ENCODE data around the gene FOXP1. TPM values are rescaled to one million over a fixed set of nuclear protein-coding genes. Genes with fewer than 3 reads are reported as not detected.

The FOXP1 gene
- total RNA-seq, 1 experiment from 2014 or later = 75.3 TPM

DNA sequence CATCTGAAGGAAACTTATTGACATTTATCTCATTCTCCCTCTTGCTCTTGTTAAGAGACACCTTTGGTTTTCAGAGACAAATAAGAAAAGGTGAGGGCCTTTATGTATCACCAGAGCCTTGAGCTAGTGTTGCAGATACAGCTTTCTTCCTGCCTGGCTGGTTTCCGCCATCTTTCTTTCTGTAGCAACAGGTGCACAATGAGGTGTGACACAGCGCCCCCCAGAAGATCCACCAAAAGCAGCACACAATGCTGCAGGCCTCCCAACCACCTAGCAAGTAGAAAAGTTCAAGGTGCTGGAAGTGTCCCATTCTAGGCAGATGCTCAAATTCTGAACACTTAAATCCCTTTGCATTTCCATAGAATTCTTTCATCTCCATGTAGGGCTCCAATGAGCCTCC is 106.6 kb downstream of the FOXP1 start:
- Mint-ChIP-seq H3K9me3 (peaks cover 23 to 24% of the 10 kb centered on the region in 2 experiments), H3K36me3 (ENCODE audit: insufficient read depth in 1 of 3, low read depth in 3 of 3) (peaks cover 19 to 30% (median 25%) of the 10 kb centered on the region in 3 experiments), H3K4me1 (peaks cover 6 to 14% of the 10 kb centered on the region in 2 experiments), H3K27me3 (ENCODE audit: low read depth) (no peaks in the 10 kb centered on the region), H3K27ac (no peak overlapping the region), H3K4me3 (no peak overlapping the region)
- H3K14ac ChIP-seq (ENCODE audit: insufficient read depth, low read length) = no peak overlapping the region
- no peak for DNase-seq
- no peak overlapping the region for H3K23ac ChIP-seq (ENCODE audit: insufficient read length, low read depth, low read length)
- H3K4me2 ChIP-seq (ENCODE audit: insufficient read depth, insufficient read length, low read length) = no peak overlapping the region
- H4K5ac ChIP-seq (ENCODE audit: insufficient read length, low read depth, low read length) = no peak overlapping the region
- H3K23me2 ChIP-seq (ENCODE audit: insufficient read length, low read depth, low read length, poor library complexity, severe bottlenecking) = no peaks in the 10 kb centered on the region
- H2AK5ac ChIP-seq (ENCODE audit: insufficient read length, low read length) = no peak overlapping the region
- no peaks in the 10 kb centered on the region for H3K79me1 ChIP-seq (ENCODE audit: insufficient read depth, low read depth, low read length, poor library complexity, severe bottlenecking)
- no peak overlapping the region for H3T11ph ChIP-seq (ENCODE audit: low read length)
- no peaks in the 10 kb centered on the region for H3K27me3 ChIP-seq (ENCODE audit: insufficient read depth, low read length)
- no peak overlapping the region for H2BK12ac ChIP-seq (ENCODE audit: insufficient read length, low read depth, low read length)
- H3K9me3 ChIP-seq (ENCODE audit: control insufficient read depth, low read depth, low read length) = peaks cover 5% of the 10 kb centered on the region
- no peak overlapping the region for H3K4ac ChIP-seq (ENCODE audit: low read depth, low read length)
- no peak overlapping the region for H3K9ac ChIP-seq (ENCODE audit: extremely low read depth, insufficient read length, low read length)
- no peaks in the 10 kb centered on the region; the same call in 1 of the 2 replicates for H3K4me1 ChIP-seq (ENCODE audit: insufficient read depth, low read length)
- no peak overlapping the region for H3K56ac ChIP-seq (ENCODE audit: insufficient read length, low read depth, low read length)
- no peaks in the 10 kb centered on the region for H3K79me2 ChIP-seq (ENCODE audit: insufficient read depth, low read length)
- no peak overlapping the region for H4K91ac ChIP-seq (ENCODE audit: insufficient read length, low read depth, low read length)
- no peak overlapping the region for H4K8ac ChIP-seq (replicated peaks; ENCODE audit: insufficient read length, low read depth, low read length)
- no CpG with 5 or more reads among the region's 2 CpGs for WGBS (ENCODE audit: extremely low coverage, insufficient read length, low lambda C conversion rate)
- no peak overlapping the region for H2AFZ ChIP-seq (ENCODE audit: low read length)
- no peak overlapping the region for H2BK20ac ChIP-seq (ENCODE audit: low read depth, low read length, poor library complexity, severe bottlenecking)
- no peaks in the 10 kb centered on the region for H4K20me1 ChIP-seq (ENCODE audit: control insufficient read depth, insufficient read depth, insufficient read length)
- no peak overlapping the region for H2BK120ac ChIP-seq (ENCODE audit: low read depth, low read length, poor library complexity, severe bottlenecking)
- no peak overlapping the region for H2BK15ac ChIP-seq (ENCODE audit: low read depth, low read length)
- H3K27ac ChIP-seq (ENCODE audit: insufficient read length, low read depth, low read length) = no peak overlapping the region
- TF ChIP-seq, protein P1, sequence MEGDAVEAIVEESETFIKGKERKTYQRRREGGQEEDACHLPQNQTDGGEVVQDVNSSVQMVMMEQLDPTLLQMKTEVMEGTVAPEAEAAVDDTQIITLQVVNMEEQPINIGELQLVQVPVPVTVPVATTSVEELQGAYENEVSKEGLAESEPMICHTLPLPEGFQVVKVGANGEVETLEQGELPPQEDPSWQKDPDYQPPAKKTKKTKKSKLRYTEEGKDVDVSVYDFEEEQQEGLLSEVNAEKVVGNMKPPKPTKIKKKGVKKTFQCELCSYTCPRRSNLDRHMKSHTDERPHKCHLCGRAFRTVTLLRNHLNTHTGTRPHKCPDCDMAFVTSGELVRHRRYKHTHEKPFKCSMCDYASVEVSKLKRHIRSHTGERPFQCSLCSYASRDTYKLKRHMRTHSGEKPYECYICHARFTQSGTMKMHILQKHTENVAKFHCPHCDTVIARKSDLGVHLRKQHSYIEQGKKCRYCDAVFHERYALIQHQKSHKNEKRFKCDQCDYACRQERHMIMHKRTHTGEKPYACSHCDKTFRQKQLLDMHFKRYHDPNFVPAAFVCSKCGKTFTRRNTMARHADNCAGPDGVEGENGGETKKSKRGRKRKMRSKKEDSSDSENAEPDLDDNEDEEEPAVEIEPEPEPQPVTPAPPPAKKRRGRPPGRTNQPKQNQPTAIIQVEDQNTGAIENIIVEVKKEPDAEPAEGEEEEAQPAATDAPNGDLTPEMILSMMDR (conservative IDR thresholded peaks at IDR 0.05) = peak; percentile 21; the same call in 1 of the 3 replicates
- H2BK5ac ChIP-seq (ENCODE audit: insufficient read length, low read length) = no peak overlapping the region
- no peak overlapping the region for H3K18ac ChIP-seq (ENCODE audit: insufficient read length, low read depth, low read length)

Data from H9 (cell line).